Lower leg skin (tissue), 4 donors: ENCODE measurements around the gene FAM193A. TPM values are rescaled to one million over a fixed set of nuclear protein-coding genes. Genes with fewer than 3 reads are reported as not detected.
A peak's percentile ranks its signal among the peaks of the same experiment; 100 is the strongest.

Experiments used
- DNase-seq, 2 donors: peaks; one replicate each; pipeline ENCODE4 v3.0.0-alpha.2; 2019; ENCODE audit warnings: low spot score in 2 of 2
- H3K4me3 ChIP-seq: fragments of 200-600 bp; sonication (generic); 2 replicates; pipeline ENCODE4 v1.5.1; 2017; ENCODE audit warnings: mild to moderate bottlenecking, low read depth; ENCODE audit not compliant: poor library complexity, severe bottlenecking
- CTCF ChIP-seq, 3 donors: fragments of 450-650 bp; IDR thresholded peaks; one replicate each; pipeline ENCODE4 v1.5.1; 2016; ENCODE audit warnings: antibody characterized with exemption in 3 of 3, mild to moderate bottlenecking in 3 of 3, moderate library complexity in 2 of 3
- POLR2A ChIP-seq, 2 donors: fragments of 450-650 bp; IDR thresholded peaks; one replicate each; pipeline ENCODE4 v1.6.1; 2016 to 2017; ENCODE audit warnings: antibody characterized with exemption in 2 of 2, mild to moderate bottlenecking in 1 of 2, moderate library complexity in 1 of 2
- WGBS, 2 donors: methylation state at CpG; one replicate each; pipeline ENCODE4 v1.1.5; 2018; 5-methylcytosine and 5-hydroxymethylcytosine counted together
- intact Hi-C: fragments of 100-400 bp; cut with DNase I; formaldehyde crosslinking; loops from one replicate; pipeline ENCODE4 v1.15.0; 2023; ENCODE audit warnings: low total_unique reads
- total RNA-seq, 4 donors: library from RNA; depleted of rRNA; stranded (reverse); fragments of >200 nt; gene quantifications; one replicate each; pipeline ENCODE4 v1.1.0, GENCODE V29; 2016

FAM193A gene
- total RNA-seq, 4 donors from 2014 or later, result 16.3 to 38.6 (median 25.7) TPM

- DNase-seq, result peak in 1 of 2 donors; percentile 52
- TF ChIP-seq POLR2A (IDR thresholded peaks at IDR 0.05) (no peak), CTCF (IDR thresholded peaks at IDR 0.05) (no peak)
- no peak overlapping the region for H3K4me3 ChIP-seq
- 96 to 98% methylated on average over 12 of the region's 12 CpGs for WGBS, 2 donors
- intact Hi-C loops, result no loop called here
These were observed 23.7 kb downstream of the FAM193A start for GRCh38 chr4:2560167-2560566.

DNA sequence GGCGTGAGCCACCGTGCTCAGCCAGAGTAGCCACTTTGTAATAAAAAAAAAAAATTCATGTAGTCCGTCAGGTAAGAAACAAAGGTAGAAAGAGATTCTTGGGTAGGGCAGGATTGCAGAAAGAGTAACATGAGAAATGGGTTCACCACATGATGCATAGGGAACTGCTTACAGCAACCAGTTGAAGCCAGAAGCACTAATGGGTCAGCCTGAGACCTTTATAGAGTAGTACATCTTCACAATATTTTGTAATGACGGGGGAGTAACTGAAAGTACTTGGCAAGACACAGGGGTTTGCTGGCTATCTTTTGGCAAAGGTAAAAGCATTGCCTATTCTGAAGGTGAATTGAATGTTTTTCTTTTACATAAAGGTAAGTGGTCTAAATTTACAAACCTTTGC is 29.1 kb downstream of the FAM193A start:
- intact Hi-C loops, result no loop called here
- WGBS, 2 donors, result 94 to 98% methylated on average over 4 of the region's 4 CpGs

GRCh38 chr4:2570036-2570435 is 33.6 kb downstream of the FAM193A start:
- intact Hi-C loops, result no loop called here
- 91 to 98% methylated on average over 4 of the region's 4 CpGs for WGBS, 2 donors
- DNase-seq, result no peak
- TF ChIP-seq CTCF (IDR thresholded peaks at IDR 0.05) (no peak), POLR2A (IDR thresholded peaks at IDR 0.05) (no peak)
- H3K4me3 ChIP-seq, result no peak overlapping the region

More for the DNA sequence above, 29.1 kb downstream of the FAM193A start:
- H3K4me3 ChIP-seq, result no peak overlapping the region
- no peak for DNase-seq
- no peak for TF ChIP-seq CTCF (IDR thresholded peaks at IDR 0.05)
- no peak for TF ChIP-seq POLR2A (IDR thresholded peaks at IDR 0.05)

GRCh38 chr4:2570551-2571222 is 34.2 kb downstream of the FAM193A start:
- no peak for TF ChIP-seq CTCF (IDR thresholded peaks at IDR 0.05)
- TF ChIP-seq POLR2A (IDR thresholded peaks at IDR 0.05), result no peak
- intact Hi-C loops, result no loop called here
- no peak overlapping the region for H3K4me3 ChIP-seq
- no peak for DNase-seq
- 73 to 84% methylated on average over 11 of the region's 11 CpGs for WGBS, 2 donors

DNA sequence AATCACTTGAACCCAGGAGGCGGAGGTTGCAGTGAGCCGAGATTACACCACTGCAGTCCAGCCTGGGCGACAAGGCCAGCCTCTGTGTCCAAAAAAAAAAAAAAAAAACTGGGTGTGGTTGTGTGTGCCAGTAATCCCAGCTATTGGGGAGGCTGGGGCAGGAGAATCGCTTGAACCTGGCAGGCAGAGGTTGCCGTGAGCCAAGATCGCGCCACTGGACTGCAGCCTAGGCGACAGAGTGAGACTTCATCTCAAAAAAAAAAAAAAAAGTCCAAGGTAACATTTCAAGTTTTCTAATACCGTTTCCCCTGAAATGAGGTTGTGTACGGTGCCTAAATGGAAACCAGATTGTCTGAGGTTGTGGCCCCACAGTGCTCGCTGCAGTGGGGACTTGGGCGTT is 35.6 kb downstream of the FAM193A start:
- peak in 1 of 2 donors; percentile 53 for DNase-seq
- intact Hi-C loops, result no loop called here

More for the DNA sequence above, 35.6 kb downstream of the FAM193A start:
- no peak overlapping the region for H3K4me3 ChIP-seq
- no peak for TF ChIP-seq CTCF (IDR thresholded peaks at IDR 0.05)
- no peak for TF ChIP-seq POLR2A (IDR thresholded peaks at IDR 0.05)
- 84% methylated on average over 12 of the region's 12 CpGs for WGBS, 2 donors
